ENCODE measurements around the gene TLX2. TPM values are rescaled to one million over a fixed set of nuclear protein-coding genes. Genes with fewer than 3 reads are reported as not detected.

The TLX2 gene
- total and polyA plus RNA-seq, 2 of the 4 experiments (the other 2 are of a cell fraction), result not detected

GRCh38 chr2:74474481-74474880, 39.8 kb upstream of the TLX2 start:
- Histone ChIP-seq H4K91ac (ENCODE audit: insufficient read depth, low read depth, low read length) (no peak overlapping the region), H2AK9ac (replicated peaks; ENCODE audit: low read depth, low read length, poor library complexity) (no peak overlapping the region), H3K79me1 (ENCODE audit: low read depth in 1 of 2, low read length in 2 of 2) (peaks cover 3 to 45% of the 10 kb centered on the region in 2 experiments; a peak in 3 of 4 replicates), H2BK5ac (ENCODE audit: low read depth, low read length, poor library complexity, severe bottlenecking) (no peak overlapping the region), H2AFZ (replicated peaks; ENCODE audit: low read length, poor library complexity) (no peak overlapping the region), H3K9me3 (ENCODE audit: control insufficient read depth, insufficient read depth, low read length) (no peaks in the 10 kb centered on the region), H3K36me3 (ENCODE audit: control insufficient read depth, insufficient read depth, low read length) (peaks cover 24% of the 10 kb centered on the region), H2BK120ac (ENCODE audit: low read depth, low read length) (no peak overlapping the region), H3K4me3 (ENCODE audit: insufficient read depth, low read depth, low read length) (no peak overlapping the region), H3K9ac (ENCODE audit: low read depth, low read length) (no peak overlapping the region), H3K4me1 (ENCODE audit: control insufficient read depth, insufficient read depth, low read length) (peaks cover 4% of the 10 kb centered on the region; the same call in 1 of the 2 replicates), H3K4me2 (ENCODE audit: low read depth, low read length) (no peak overlapping the region), H3K18ac (ENCODE audit: low read depth, low read length) (no peak overlapping the region), H3K56ac (ENCODE audit: extremely low read depth, insufficient read depth, low read length) (no peak overlapping the region), H3K4ac (ENCODE audit: low read depth, low read length) (no peak overlapping the region), H4K5ac (ENCODE audit: low read depth, low read length) (no peak overlapping the region), H3K9me1 (ENCODE audit: insufficient read depth, low read length) (peaks cover 4% of the 10 kb centered on the region; the same call in 1 of the 2 replicates), H3K27ac (ENCODE audit: insufficient read depth, low read length) (no peak overlapping the region), H3K27me3 (ENCODE audit: control insufficient read depth, insufficient read depth, low read length) (no peaks in the 10 kb centered on the region), H3K14ac (replicated peaks; ENCODE audit: low read depth, low read length) (no peak overlapping the region), H4K20me1 (ENCODE audit: insufficient read depth, low read length) (no peaks in the 10 kb centered on the region), H2AK5ac (ENCODE audit: low read depth, low read length) (no peak overlapping the region), H3K23ac (ENCODE audit: low read depth, low read length) (no peak overlapping the region), H2BK20ac (ENCODE audit: low read depth, low read length) (no peak overlapping the region), H4K8ac (ENCODE audit: low read depth in 2 of 2, low read length in 2 of 2) (no peak overlapping the region), H2BK15ac (ENCODE audit: low read depth, low read length) (no peak overlapping the region)
- intact Hi-C loops (cut with micrococcal nuclease) (no loop called here), dilution Hi-C loops (cut with HindIII; ENCODE audit: low sequenced_read_pairs, unreplicated experiment) (no loop called here), in situ Hi-C loops (cut with MboI; ENCODE audit: low sequenced_read_pairs) (no loop called here)
- no peak for DNase-seq
- POLR2A ChIA-PET (ENCODE audit: unreplicated experiment), result no interaction called here
- no peak for ATAC-seq (ENCODE audit: low read depth)
- 94% methylated on average over 5 of the region's 6 CpGs; no CpG with 5 or more reads in 1 of the 2 experiments for WGBS, 2 experiments (ENCODE audit: extremely low coverage in 2 of 2, insufficient read length in 1 of 2)
- TF ChIP-seq USF2 (IDR thresholded peaks at IDR 0.05; ENCODE audit: low read depth, low read length) (no peak), CTCF (conservative IDR thresholded peaks at IDR 0.05; ENCODE audit: low read depth, low read length) (no peak), MXI1 (IDR thresholded peaks at IDR 0.05; ENCODE audit: borderline replicate concordance, low read depth, low read length) (no peak), RCOR1 (IDR thresholded peaks at IDR 0.05; ENCODE audit: insufficient replicate concordance, low read length) (no peak), RAD21 (IDR thresholded peaks at IDR 0.05; ENCODE audit: low read length) (no peak), RFX5 (IDR thresholded peaks at IDR 0.05; ENCODE audit: low read depth, low read length) (no peak), BHLHE40 (IDR thresholded peaks at IDR 0.05; ENCODE audit: low read depth, low read length) (no peak), POLR2A (IDR thresholded peaks at IDR 0.05; ENCODE audit: low read depth, low read length) (no peak), NFE2L2 (IDR thresholded peaks at IDR 0.05; ENCODE audit: low read depth, low read length) (no peak), CEBPB (IDR thresholded peaks at IDR 0.05; ENCODE audit: low read depth, low read length) (no peak), MAZ (IDR thresholded peaks at IDR 0.05; ENCODE audit: borderline replicate concordance, low read depth, low read length) (no peak), FOS (IDR thresholded peaks at IDR 0.05; ENCODE audit: low read depth, low read length) (no peak), CHD1 (IDR thresholded peaks at IDR 0.05; ENCODE audit: low read depth, low read length) (no peak), ELK1 (IDR thresholded peaks at IDR 0.05; ENCODE audit: borderline replicate concordance, low read depth, low read length) (no peak), MAFK (IDR thresholded peaks at IDR 0.05; ENCODE audit: low read depth, low read length) (no peak), SMC3 (IDR thresholded peaks at IDR 0.05; ENCODE audit: low read depth, low read length) (no peak)
- CTCF ChIA-PET, result interaction anchor here (0.6 kb wide), 1 partner anchor 55 kb away, joined by 4 read pairs; the partner anchor contains the start of gene AUP1
- BruUV-seq (replicated peaks), result no TSS peak
